ENCODE measurements around the gene PIGX. TPM values are rescaled to one million over a fixed set of nuclear protein-coding genes. Genes with fewer than 3 reads are reported as not detected.

Gene PIGX
- total RNA-seq, 1 donor from 2014 or later, result 17.8 TPM

Other genes starting within 250 kb of the PIGX start
- 10.9 and 11.7 TPM in 2 replicates for gene RNF168, start 208.6 kb upstream of the PIGX start, total RNA-seq
- not detected in 2 replicates for gene SMCO1, start 197.0 kb upstream of the PIGX start, total RNA-seq
- gene WDR53, start 143.8 kb upstream of the PIGX start, total RNA-seq, result 7.3 and 8.9 TPM in 2 replicates
- 8.8 and 10.3 TPM in 2 replicates for gene FBXO45, start 143.7 kb upstream of the PIGX start, total RNA-seq
- gene NRROS, start 72.7 kb upstream of the PIGX start, total RNA-seq, result 1.8 and 2.5 TPM in 2 replicates
- 1.0 and 3.1 TPM in 2 replicates for gene CEP19, start 127 bp upstream of the PIGX start, total RNA-seq
- gene PAK2, start 27.5 kb downstream of the PIGX start, total RNA-seq, result 50.6 and 51.4 TPM in 2 replicates
- 23.8 and 25.2 TPM in 2 replicates for gene SENP5, start 155.5 kb downstream of the PIGX start, total RNA-seq
- 51.1 and 62.2 TPM in 2 replicates for gene NCBP2, start 230.2 kb downstream of the PIGX start, total RNA-seq

All from kidney epithelial cell (primary cell).